ENCODE measurements around the gene LAX1. TPM values are rescaled to one million over a fixed set of nuclear protein-coding genes. Genes with fewer than 3 reads are reported as not detected.
A peak's percentile ranks its signal among the peaks of the same experiment; 100 is the strongest.
"Not testable (repeated sequence)": the region's sequence is repeated elsewhere in the genome, so short reads cannot be mapped to it uniquely, and the experiment has no call there.

The LAX1 gene
- total RNA-seq, 3 donors from 2014 or later, result 0.88 to 2.7 (median 2.0) TPM

GRCh38 chr1:203751051-203751450 lies 13.9 kb upstream of the LAX1 start:
- no peak overlapping the region for H3K4me3 ChIP-seq
- H3K4me1 ChIP-seq, result no peaks in the 10 kb centered on the region
- H3K27me3 ChIP-seq, result no peaks in the 10 kb centered on the region
- H3K27ac ChIP-seq, result peak overlapping the region in 1 of 2 donors; percentile 8
- TF ChIP-seq POLR2A (IDR thresholded peaks at IDR 0.05) (no peak), POLR2AphosphoS5 (IDR thresholded peaks at IDR 0.05) (no peak), CTCF (IDR thresholded peaks at IDR 0.05) (no peak)
- H3K36me3 ChIP-seq, result no peaks in the 10 kb centered on the region
- intact Hi-C loops (cut with DNase I; ENCODE audit: low total_unique reads), result no loop called here
- no peaks in the 10 kb centered on the region for H3K9me3 ChIP-seq
- peak in 1 of 2 donors; percentile 64 for DNase-seq (ENCODE audit: low spot score in 2 of 2)

DNA sequence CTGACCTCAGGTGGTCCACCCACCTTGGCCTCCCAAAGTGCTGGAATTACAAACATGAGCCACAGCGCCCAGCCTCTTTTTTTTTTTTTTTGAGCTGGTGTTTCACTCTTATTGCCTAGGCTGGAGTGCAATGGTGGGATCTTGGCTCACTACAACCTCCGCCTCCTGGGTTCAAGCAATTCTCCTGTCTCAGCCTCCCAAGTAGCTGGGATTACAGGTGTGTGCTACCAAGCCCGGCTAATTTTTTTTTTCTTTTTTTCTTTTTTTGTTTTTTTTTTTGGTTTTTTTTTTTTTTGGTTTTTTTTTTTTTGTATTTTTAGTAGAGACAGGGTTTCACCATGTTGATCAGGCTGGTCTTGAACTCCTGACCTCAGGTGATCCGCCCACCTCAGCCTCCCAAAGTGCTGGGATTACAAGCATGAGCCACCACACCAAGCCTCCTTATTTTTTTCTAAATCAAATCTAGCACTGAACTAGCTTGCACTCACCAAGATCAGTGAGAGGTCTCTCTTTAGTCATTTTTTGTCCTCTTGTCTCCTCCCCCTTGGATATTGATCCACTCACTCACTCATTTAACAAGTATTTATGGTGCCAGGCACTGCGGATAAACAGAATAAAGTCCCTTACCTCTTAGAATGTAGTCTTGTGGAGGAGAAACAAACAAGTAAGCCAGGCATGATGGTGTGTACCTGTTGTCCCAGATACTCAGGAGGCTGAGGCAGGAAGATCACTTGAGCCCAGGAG lies 13.2 kb upstream of the LAX1 start:
- H3K27ac ChIP-seq; intact Hi-C loops (cut with DNase I; ENCODE audit: low total_unique reads): not testable (repeated sequence)

DNA sequence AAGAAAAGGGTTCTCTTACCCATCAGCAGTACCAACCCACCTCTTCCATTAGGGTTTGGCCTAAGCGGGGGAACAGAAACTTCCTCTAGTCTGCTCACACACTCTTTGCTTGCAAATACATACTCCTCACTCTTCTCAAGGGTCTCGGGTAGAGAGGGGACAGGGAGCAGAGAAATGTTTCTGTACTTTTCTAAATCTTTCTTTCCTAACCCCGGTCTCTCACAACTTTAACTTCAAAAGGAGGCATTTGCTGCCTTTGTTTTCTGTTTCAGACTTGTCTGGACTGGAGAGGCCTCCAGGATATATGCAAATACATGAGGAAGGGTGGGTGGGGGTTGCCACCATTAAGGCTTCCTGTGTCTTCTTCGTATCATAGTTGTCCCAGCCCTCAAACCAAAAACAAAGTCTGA lies 10.5 kb upstream of the LAX1 start:
- Histone ChIP-seq H3K4me3 (no peak overlapping the region), H3K4me1 (no peaks in the 10 kb centered on the region), H3K36me3 (no peaks in the 10 kb centered on the region), H3K27me3 (no peaks in the 10 kb centered on the region), H3K9me3 (no peaks in the 10 kb centered on the region), H3K27ac (peak overlapping the region; percentile 34 to 41)
- no peak for DNase-seq (ENCODE audit: low spot score in 2 of 2)
- TF ChIP-seq CTCF (IDR thresholded peaks at IDR 0.05) (no peak), POLR2A (IDR thresholded peaks at IDR 0.05) (no peak), POLR2AphosphoS5 (IDR thresholded peaks at IDR 0.05) (no peak)
- intact Hi-C loops (cut with DNase I; ENCODE audit: low total_unique reads), result no loop called here

More for the DNA sequence above, 13.2 kb upstream of the LAX1 start:
- H3K4me3 ChIP-seq; H3K36me3 ChIP-seq; DNase-seq (ENCODE audit: low spot score in 2 of 2); H3K9me3 ChIP-seq; H3K27me3 ChIP-seq; H3K4me1 ChIP-seq: not testable (repeated sequence)

DNA sequence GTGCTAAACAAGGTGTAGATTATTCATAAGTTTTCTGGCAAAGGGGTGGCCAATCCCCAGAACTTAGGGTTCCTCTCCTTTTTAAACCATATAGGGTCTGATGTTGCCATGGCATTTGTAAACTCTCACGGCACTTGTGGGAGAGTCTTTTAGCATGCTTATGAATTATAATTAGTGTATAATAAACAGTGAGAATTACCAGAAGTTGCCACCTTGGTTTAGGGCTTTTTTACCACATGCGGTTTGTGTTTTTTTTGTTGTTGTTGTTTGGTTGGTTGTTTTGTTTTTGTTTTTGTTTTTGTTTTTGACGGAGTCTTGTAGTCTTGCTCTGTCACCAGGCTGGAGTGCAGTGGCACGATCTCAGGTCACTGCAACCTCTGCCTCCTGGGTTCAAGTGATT lies 8.9 kb upstream of the LAX1 start:
- DNase-seq (ENCODE audit: low spot score in 2 of 2), result no peak
- Histone ChIP-seq H3K27ac (no peak overlapping the region), H3K27me3 (no peaks in the 10 kb centered on the region), H3K36me3 (no peaks in the 10 kb centered on the region), H3K4me1 (no peaks in the 10 kb centered on the region), H3K9me3 (no peaks in the 10 kb centered on the region), H3K4me3 (no peak overlapping the region)
- intact Hi-C loops (cut with DNase I; ENCODE audit: low total_unique reads), result no loop called here
- no peak for TF ChIP-seq POLR2A (IDR thresholded peaks at IDR 0.05)
- no peak for TF ChIP-seq CTCF (IDR thresholded peaks at IDR 0.05)
- TF ChIP-seq POLR2AphosphoS5 (IDR thresholded peaks at IDR 0.05), result no peak

- H3K27ac ChIP-seq; H3K27me3 ChIP-seq; H3K4me1 ChIP-seq; H3K9me3 ChIP-seq; DNase-seq (ENCODE audit: low spot score in 2 of 2); H3K36me3 ChIP-seq; intact Hi-C loops (cut with DNase I; ENCODE audit: low total_unique reads); H3K4me3 ChIP-seq: not testable (repeated sequence)
Observed at GRCh38 chr1:203758749-203759148, 6.2 kb upstream of the LAX1 start.

DNA sequence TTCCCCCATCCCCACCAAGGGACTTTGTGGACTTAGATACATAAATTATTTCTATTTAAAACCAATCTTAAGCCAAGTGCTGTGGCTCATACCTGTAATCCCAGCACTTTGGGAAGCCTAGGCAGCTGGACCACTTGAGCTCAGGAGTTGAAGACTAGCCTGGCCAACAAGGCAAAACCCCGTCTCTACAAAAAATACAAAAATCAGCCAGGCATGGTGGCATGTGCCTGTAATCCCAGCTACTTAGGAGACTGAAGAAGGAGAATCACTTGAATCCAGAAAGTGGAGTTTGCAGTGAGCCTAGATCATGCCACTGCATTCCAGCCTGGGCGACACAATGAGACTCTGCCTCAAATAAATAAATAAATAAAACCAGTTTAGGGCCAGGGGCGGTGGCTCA lies 4.5 kb upstream of the LAX1 start:
- intact Hi-C loops (cut with DNase I; ENCODE audit: low total_unique reads), result no loop called here
- DNase-seq (ENCODE audit: low spot score in 2 of 2), result no peak
- Histone ChIP-seq H3K27ac (no peak overlapping the region), H3K9me3 (no peaks in the 10 kb centered on the region), H3K36me3 (no peaks in the 10 kb centered on the region), H3K27me3 (no peaks in the 10 kb centered on the region), H3K4me1 (no peaks in the 10 kb centered on the region), H3K4me3 (no peak overlapping the region)
- TF ChIP-seq POLR2AphosphoS5 (IDR thresholded peaks at IDR 0.05), result no peak
- TF ChIP-seq CTCF (IDR thresholded peaks at IDR 0.05), result no peak
- no peak for TF ChIP-seq POLR2A (IDR thresholded peaks at IDR 0.05)

GRCh38 chr1:203761958-203762357 lies 3.0 kb upstream of the LAX1 start:
- DNase-seq (ENCODE audit: low spot score in 2 of 2); H3K4me1 ChIP-seq; H3K27ac ChIP-seq; H3K36me3 ChIP-seq; H3K4me3 ChIP-seq; intact Hi-C loops (cut with DNase I; ENCODE audit: low total_unique reads); H3K9me3 ChIP-seq; H3K27me3 ChIP-seq: not testable (repeated sequence)
